ENCODE measurements around the gene USP2.

Gene USP2

DNA sequence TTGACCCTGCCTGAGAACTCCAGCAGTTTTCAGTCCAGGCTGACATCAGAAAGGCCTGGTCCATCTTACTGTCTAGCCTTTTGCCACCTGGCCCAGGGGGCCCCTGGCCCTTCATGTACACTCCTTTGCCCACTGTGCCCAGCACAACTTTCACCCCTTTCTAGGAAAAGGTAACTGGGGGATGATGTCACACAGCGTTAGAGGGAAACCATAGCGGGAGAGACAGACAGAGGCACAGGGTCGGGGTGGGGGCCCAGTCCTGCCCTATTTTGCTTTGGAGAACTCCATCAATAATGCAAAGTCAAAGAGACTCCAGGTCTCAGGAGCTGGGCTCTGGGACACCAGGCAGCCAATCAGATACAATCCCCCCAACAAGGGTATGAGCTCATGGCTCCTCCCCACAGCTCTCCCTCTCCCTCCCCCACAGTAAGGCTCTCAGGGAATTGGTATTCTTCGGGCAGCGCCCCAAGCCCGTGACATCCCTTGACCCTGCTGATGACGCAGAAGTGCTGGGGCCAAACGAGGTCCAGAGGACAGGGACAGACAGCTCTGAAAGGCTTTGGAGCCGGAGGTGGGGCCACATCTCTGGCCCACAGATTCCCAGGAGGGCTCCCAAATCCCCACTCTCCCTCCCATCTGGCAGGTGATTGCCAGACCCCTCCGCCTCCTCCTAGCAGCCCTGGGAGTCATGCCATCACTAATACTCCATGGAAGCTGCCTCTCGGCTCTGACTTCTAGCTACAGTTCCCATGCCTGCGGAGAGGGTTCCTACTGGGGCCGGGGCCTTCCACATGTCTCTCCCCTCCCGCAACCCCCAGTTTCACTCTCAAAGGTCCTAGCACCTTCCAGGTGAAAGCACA lies 5.9 kb downstream of the USP2 start:
- no peak for DNase-seq

DNA sequence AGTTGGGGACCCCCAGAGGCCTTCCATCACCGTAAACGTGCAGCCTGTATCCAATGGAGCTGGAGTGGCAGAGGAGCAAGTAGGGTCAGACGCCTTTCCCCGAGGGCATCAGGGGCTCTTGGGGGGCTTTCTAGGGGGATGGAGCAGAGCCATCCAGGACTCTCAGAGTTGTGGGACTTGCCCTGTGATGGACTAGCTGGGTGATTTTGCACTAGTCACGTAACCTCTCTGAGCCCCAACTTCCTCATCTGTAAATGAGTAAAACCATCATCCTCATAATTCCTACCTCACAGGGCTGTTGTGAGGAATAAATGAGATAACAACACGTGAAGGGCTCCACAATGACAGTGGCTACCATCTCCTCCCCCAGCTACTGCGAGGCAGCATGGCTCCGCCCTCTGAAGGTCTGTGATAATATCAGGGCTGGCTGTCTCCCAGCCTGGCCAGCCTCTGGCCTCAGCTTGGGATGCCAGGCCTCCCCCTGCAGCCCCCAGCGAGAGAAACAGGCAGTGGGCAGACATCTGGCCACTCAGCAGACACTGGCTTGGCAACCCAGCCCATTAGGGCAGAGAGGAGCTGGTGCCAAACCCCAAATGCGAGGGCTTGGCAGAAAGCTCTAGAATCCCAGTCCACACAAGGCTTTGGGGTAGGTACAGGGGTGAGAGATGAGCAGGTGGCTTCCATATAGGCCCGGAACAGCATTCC lies 6.7 kb downstream of the USP2 start:
- no peak for DNase-seq

DNA sequence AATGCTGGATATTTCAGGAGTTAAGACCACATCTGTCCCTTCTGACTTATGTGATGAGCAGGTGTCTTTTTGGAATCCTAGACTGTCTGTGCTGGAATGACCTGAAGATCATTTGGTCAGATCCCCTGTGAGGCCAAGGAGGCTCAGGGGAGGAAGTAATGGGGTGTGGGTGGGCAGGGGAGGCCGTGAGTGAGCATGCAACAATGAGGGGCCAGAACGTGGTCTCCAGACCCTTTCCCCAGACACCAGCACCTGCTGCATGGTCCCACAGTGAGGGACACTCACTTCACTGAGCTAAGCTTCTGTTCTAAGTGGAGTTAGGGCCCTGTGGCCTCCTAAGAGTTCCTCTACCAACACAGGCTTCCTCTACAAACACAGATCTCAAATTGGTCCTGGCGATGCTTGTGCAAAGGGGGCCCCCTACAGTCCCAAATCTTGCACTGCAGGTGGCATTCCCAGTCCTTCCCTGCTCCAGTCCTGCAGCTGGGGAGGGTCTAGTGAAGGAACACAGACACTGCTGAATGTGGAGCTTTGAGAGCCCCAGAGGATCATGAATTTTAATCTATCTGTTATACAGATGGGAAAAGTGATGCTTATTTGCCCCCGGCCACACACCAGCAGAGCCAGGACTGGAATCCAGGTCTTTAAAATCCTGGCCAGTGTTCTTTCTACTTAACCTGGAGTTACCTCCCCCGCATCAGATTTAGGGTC lies 7.4 kb downstream of the USP2 start:
- DNase-seq = peak; percentile 54

DNA sequence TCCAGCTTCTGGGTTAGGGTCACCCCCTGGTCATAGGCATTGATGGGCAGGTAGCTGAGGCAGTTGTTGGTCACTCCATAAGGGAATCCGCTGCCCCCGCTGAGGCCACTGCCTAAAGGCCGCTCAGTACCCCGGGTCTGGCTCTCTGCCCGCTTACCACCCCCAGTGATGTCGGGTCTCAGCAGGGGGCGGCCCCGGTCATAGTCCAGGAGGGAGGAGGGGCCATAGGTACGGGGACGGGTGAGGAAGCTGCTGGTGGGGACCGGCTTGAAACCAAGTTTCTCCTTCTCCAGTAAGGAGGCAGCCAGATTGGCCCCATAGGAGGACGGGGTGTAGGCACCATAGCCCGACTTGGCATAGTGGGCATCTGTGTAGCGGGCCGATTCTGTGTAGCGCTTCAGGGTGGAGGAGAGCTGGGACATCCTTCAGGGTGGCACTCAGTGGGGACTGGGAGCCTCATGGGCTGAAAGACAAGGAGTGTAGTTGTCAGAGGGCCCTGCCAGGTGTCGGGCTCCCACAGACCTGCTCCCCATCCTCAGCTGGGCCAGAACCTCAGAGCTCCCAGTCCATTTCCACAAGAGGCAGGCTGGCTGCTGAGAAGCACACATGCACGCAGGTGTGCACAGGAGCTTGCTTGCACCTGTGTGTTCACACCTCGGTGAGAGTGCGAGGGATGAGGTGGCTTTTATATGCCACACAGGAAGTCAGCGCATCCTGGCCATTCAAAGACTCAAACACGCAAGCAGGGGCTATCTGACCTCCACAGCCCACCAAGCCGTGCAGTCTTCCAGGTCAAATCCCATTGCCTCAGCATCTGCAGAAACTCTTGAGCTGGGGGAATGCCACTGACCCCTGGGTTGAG lies 8.2 kb downstream of the USP2 start:
- no peak for DNase-seq

DNA sequence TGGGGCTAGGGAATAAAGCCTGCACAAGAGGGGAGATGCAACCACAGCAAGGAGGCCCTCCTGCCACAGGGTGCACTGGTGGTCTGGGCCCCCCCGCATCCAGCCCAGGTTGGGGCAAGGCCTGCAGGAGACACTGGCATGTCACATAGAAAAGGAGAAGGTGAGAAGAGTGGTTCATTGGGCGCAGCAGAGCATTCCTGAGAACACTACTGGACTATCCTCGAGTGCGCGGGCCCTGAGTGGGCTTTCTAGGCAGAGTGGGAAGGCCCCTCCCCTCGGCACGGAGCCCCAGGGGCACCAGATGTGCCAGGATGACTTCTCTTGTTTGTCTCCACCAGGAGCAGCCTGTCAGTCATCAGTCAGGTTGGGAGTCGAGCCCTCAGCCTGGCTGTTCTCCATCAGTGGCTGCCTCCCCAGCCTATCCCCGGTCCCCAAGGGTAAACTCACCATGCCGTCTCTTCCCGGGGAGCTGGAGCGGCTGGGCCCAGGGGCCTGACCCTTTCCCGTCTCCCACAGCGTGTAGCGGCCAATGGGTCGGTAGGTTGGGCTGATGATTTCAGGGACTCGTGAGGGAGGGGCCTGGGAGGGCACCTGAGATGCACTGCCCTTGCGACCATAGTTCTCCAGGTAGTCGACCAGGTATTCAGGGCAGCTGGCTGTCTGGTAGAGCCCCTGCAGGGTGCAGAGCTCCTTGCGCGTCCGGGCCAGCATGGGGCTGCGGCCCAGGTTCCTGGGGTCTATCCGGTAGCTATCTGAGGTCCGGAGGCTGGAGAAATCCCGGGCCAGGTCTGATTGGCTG lies 9.0 kb downstream of the USP2 start:
- no peak for DNase-seq

DNA sequence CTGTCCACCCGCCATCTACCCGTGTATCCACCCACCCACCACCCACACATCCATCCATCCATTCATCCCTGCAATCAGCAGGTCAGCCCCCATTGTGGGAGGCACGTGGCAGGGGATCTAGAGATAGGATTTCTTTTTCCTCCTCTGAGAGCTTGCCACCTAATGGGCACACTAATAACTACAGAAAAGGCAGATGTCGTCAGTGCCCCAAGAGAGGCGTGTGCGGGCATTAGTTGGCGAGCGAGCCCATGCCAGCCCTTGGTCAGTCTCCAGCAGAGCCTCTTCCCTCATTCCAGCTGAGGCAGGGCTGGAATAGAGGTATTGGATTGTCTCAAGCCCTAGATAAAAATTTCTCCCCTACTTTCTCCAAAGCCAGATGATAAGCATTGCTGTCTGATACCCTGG lies 9.7 kb downstream of the USP2 start:
- DNase-seq = no peak

DNA sequence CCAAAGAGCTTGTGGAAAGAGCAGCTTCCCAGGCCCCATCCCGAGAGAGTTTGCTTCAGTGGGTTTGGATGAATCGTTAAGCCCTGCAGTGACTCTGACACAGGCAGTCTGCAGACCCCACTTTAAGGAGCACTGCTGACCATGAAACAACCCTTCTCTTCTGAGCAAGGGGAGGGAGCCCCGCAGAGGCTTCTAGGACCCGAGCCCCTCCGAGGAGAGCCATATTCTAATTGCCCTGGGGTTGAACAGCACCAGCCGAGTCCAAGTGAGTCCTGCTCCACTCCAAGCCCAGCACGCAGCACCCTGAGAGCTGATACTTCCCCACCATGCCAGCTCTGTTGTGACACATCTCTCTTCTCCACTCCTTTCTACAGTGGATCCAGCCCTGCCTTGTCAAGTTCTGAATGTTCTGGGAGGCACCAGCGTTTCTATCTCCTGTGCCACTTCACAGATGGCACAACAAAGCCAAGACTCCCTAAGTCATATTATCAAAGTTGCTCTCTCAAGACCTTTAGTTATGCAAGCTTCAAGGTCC lies 10.4 kb downstream of the USP2 start:
- no peak for DNase-seq

DNA sequence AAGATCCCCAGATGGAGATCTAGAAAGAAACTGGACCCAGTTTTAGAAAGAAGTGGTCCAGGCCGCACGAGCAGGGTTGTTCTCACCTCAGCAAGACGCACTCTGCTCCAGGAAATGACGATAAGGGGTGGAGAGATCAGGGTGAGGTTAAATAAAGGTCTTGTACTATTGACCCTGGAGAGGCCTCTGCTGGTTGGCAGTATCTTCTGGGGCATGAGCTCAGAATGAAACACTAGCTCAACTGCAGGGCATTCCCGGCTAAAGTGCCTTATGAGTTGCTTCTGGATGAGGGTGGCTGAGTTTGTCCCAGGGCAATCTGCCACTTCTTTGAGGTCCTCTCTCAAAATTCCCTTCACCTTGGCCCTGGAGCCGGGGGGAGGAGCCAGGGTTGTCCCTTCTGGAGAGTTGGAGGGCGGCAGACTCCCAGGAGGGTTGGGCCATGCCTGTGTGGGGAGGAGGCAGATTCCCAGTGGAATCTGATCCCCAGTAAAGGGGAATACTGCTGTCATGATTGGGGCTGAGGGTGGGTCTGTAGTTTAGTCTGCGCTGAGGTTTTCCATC lies 10.9 kb downstream of the USP2 start:
- DNase-seq = peak; percentile 10

DNA sequence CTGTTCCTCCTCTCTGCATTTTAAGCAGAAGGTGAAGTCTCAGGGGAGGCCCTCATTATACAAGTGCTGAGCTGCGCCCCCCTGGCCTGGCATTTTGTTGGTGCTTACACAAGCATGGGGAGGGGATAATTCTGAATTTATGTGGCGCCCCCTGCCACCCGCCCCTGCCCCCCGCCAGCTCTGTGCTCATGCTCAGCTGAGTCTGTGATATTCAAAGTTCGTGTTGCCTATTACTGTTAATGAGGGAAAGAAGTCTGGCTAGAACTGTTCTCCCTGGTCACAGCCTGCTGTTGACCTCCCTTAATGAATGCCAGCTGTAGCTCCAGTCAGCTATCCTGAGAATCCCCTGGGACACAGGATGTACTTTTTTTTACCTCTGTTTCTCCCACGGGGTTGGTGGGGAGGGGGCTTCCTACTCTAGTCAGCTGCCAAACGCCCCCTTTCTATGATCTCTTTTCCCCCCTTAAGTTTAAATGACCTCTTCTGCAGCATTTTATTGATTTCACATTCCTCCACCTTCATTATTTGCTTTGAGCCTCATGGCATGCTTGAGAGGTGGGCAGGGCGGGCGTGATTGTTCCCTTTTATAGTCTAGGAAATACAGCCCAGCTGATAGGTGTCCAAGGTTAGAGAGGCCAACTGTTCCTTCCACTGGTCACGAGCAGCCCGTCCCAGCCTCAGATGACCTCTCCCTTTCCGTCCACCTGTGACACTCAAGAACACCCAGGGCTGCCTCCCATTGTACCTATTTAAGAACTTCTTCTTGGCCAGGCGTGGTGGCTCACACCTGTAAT lies 12.2 kb downstream of the USP2 start:
- DNase-seq = no peak

DNA sequence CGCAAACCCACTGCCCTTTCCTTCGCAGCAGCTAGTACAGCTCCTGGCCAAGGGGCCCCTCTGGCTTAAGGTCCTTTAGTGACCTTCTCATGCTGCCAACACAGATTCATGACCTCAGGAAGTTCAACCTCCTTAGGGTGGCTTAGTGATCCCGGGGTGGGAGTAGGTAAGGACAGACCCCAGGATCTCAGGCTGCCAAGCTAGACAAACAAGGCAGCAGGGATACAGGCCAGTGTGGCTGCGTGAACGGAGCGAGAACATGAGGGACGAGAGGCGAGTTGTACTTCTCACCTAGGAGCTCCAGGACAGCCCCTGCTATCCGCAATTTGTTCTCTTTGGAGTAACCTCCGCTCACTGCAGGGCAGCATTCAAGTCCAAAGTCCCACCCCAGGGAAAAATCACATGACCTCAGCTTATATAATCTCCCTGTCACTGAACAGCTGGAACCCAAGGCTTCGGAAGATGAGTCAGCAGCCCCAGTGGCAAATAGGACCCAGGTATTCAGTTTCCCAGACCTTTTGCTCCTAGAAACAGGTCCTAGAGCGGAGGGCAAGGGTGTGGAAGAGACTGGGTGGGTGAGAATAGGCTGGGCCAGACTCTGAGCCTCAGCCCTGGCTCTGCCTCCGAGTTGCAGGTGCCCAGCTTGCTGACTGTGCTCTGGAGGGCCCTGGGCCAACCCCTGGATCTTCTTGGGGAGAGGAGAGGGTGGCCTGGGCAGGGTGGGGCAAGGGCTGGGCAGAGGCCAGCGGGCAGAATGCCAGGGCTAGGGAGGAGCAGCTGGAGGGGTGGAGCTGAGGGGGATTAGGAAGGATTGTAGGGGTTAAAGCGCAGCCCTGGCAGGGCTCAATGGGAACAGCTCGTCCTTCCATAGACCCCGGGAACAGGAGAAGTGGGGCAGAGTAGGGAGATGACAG lies 13.1 kb downstream of the USP2 start:
- DNase-seq = no peak

DNA sequence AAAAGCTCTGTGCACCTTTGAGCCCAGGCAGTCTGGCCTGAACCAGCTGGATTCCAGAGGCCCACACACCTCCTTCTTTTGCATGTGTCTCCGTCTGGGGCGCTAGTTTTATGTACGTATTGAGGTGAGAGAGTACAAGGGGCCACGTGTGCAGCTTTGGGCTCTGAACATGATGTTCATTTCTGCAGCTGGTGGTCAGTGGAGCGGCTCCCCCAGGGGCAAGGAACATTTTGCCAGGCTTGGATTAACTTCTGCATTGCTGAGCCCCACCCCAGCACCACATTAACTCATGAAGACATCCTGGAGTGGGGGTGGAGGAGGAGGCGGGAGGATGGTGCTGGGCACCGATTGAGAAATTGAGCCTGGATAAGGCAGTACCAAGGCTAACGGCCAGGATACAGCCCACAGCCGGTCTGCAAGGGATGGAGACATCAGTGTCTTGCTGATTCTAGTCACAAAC lies 13.8 kb downstream of the USP2 start:
- no peak for DNase-seq

DNA sequence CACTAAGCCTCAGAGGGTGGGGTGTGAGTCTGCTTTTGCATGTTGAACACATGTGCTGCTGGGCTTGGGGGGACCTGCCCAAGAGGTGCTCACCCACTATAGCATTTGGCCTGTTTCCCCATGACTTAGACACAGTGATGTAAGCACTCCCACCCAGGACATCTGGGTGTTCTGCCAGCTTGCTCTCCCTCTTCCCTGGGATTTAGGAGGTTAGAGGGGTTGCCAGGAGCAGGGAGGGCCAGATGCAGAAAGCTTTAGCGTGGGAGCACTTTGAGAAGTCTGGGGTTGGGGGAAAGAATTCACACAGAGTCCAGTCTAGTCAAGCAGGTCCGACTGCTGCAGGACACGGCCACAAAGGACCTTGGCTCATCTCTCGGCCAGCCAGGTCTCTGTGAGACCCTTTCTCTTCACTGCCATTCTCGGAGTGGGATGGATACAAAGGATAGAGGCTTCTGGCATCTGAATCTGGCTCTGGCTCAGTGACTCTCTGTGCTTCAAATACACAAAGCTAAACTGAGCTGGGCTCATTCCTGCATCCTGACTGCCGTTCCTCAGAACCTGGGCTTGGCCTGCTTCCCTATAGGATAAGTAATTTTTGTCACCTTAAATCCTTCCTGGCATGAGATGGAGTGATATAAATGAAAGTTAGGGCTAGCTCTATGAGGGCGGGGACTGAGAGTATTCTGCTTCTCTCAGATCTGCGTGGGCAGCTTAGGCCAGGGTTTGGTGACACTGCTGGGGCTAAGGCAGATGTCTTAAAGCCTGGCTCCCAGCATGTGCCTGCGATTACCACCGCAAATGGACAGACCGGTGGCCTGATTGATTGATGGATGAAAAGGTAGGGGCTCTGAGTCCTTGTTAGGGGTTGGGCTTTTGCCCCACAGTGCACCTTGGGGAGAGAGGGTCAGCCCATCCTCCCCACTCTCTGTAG lies 14.5 kb downstream of the USP2 start:
- no peak for DNase-seq

DNA sequence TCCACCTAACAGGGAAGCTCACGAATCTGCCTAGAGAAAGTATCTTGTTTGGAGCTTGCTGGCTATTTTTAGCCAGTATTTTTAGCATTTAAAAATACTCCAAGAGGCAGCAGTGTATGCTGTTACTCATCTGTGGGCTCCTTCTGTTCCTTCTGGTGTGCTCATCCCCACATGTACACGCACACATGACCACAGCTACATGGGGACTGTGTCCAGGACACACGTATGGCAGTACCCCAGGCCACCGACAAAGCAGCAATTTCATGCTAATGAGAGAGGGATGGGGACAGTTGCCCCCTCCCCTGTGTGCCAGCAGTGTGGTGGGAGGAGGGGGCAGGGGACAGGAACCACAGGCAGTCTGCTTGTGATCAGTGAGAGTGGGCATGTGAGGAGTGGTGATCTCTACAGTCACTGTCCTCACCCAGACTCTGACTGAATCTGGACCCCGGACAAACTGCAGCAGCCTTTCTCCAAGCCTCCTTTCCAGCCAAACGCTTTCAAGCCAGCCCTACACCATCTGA lies 16.4 kb downstream of the USP2 start:
- no peak for DNase-seq

DNA sequence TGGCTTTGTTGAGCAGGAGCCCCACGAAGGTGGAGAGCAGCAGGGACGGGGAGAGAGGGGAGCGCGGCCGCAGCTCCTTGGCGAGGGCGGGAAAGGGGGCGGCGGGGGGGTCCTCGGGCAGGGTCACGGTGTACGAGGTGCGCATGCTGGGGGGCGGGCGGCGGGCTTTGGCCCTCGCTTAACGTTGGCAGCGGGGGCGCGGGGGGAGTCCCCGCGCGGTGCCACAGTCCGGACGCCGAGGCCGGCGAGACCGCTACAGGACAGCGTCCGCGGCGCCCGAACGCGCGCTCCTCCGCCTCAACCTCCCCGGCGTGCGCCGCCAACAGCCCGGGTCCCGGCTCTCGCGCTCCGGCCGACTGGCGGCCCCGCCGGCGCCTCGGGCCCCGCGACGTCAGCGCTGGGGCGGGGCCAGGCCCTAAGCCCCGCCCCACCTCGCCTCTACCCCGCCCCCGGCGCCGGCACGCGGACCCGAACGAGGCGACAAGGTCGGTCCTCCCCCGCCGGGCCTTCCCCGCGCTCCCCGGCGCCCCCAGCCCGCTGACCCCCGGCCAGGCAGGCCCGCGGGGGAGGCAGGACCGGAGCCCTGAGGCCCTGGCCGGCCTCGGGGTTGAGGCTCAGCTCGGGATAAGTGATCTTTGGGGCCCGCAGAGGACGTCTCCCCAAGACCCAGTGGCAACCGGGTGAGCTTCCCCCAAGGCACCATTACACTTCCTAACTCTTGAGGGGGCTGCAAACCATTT lies 17.5 kb downstream of the USP2 start:
- DNase-seq = peak; percentile 45

DNA sequence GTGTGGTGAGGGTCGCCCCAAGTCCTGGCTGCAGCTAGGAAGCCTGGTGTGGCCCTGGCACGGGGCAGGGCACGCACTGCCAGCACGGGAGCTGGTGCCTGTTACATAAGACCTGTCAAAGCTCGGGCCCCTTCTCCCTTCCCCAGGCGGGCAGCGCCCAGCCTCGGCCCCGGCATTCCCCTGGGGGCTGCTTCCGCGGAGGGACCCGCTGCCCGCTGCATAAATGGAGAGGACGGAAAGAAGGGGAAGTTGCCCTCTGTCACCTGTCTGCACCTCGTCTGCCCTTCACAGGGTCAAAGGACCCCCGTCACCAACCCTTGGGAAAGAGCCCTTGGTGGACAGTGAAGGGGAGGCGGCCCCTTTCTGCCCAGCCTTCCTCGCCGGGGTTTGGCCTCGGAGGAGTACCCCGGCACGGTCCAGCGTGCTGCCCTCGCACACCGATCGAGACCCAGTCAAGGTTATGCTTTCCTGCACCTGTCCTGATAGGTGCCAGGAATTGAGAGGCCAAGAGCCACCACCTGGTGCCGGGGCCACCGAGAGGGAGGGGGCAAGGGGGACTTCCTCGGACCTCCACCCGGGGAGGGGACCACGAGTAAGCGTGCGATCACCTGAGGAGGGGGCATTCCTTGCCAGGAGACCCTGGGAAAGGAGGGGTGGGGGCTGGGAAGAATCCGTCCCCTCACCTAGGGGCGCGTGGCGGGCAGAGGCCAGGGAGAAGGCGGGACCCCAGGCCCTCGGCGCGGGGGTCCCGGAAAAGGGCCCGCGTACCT lies 18.2 kb downstream of the USP2 start:
- no peak for DNase-seq

DNA sequence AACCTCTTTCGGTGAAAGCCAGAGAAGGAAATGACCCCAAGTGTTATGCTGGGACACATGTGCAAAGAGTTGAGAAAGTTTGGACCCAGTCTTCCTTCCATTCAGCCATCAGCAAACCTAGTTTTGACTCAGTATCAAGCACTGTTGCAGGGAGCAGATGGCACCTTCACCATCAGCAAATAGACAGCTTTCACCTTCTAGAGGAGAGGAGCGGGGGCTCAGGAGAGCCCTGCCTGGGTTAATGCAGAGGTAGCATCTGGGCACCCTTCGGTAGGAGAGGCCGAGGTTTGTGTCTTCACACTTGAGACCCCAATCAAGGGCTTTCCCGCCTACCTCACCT lies 18.8 kb downstream of the USP2 start:
- no peak for DNase-seq
